NCI-H1436 (cell line): Measurements from ENCODE around the gene CACNA2D3.
"Not testable (repeated sequence)": the region's sequence is repeated elsewhere in the genome, so short reads cannot be mapped to it uniquely, and the experiment has no call there.

ENCODE experiments used
- DNase-seq: peaks from one replicate; lab custom pipeline; 2025; lab: John Stamatoyannopoulos, UW

The CACNA2D3 gene

DNA sequence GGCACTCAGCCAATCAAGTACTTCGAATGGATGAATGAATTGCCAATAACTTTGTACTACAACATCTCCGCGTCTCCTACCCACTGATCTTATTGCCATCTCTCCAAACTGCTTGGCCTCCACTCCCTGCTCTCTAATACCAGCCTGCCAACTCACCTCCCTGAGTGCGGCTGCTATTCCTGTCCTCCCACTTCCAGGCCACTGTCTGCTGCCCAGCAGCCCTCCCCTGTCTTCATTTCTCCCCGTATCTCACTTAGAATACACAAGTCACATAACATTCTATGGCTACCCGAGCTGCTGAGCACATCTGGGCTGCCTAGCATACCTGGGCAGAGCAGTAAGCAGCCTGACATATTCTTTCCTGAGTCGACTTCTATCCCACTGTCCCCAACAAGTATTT lies 955.4 kb downstream of the CACNA2D3 start:
- no peak for DNase-seq

DNA sequence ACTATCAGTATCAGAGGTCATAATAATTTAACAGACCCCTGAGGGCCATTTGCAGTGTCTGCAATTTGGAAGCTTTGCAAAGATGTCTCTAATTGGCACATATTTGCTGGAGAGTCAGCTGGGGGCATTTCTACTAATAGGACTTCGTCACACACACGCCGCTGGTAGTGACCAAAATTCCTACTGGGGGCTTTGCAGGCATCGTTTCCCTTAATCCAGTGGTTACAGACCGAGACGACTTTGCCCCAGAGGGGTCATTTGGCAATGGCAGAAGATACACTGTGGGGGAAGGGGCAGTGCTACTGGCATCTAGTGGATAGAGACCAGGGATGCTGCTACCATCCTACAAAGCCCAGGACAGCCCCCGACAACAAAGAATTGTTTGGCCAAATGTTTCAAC lies 956.5 kb downstream of the CACNA2D3 start:
- no peak for DNase-seq

DNA sequence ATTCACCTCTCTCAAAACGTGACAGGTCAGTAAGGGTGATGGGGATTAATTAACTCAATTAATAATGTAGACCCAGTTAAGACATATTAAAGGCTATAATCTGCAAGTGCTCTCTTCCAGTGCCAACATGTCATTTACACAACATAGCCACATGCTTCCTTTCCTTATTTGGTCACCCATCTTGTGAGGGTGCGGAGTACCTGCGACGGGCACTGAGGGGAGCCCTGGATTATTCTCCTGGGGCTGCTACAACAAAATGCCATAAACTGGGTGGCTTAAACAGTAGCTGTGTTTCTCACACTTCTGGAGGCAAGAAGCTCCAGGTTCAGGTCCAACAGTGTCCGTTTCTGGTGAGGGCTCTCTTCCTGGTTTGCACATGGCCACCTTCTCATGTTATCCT lies 962.9 kb downstream of the CACNA2D3 start:
- no peak for DNase-seq

DNA sequence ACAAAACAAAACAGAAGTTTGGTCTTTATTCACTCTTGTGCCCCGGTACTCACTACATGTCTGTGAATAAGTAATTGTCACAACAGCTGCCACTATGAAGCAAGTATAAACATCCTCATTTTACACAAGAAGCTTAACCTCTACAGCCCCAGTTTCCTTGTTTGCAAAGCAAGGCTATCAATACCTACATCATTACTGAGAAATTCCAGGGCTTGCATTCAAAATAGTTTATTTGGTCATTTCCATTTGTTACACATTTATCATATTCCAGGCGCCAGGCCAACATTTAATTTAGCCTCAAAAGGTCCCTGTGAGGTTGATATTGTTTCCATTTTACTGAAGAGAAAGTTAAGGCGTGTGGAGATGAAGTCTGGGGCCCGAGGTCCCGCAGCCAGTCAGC lies 966.9 kb downstream of the CACNA2D3 start:
- no peak for DNase-seq

DNA sequence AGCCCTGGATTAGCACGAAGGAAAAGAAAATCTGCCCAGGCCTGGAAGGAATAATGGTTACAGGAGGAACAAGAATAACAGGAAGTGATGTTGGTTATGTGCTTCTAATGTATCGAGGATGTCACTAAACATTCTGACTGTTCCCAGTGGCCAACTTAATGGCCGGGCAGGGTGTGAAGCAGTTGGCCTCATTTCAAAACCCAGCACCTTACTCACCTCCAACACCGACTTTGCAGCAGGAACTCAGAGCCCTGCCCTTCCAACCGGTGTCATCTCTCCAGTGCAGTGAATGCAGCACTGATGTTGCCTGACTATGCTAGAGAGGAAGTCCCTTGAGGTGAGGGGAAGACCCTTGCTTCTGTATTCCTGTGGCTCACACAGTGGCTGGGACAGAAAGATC lies 967.9 kb downstream of the CACNA2D3 start:
- no peak for DNase-seq

DNA sequence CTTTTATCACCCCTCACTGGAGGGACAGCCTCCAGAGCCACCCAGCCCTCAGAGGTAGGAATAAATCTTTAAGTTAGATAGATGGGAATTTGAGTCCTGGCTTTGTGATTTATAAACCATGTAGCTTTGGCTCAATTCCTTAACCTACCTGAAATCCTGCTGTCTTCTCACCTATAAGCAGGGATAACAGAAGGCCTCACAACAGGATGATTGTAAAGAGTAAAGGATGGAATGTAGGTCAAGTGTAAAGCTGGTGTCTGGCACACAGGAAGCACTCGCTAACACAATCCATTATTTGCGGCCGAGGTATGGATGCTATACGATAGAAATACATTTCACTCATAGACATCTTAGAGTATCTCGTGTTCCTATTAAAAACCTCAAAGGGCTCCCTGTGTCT lies 968.4 kb downstream of the CACNA2D3 start:
- DNase-seq, result no peak

DNA sequence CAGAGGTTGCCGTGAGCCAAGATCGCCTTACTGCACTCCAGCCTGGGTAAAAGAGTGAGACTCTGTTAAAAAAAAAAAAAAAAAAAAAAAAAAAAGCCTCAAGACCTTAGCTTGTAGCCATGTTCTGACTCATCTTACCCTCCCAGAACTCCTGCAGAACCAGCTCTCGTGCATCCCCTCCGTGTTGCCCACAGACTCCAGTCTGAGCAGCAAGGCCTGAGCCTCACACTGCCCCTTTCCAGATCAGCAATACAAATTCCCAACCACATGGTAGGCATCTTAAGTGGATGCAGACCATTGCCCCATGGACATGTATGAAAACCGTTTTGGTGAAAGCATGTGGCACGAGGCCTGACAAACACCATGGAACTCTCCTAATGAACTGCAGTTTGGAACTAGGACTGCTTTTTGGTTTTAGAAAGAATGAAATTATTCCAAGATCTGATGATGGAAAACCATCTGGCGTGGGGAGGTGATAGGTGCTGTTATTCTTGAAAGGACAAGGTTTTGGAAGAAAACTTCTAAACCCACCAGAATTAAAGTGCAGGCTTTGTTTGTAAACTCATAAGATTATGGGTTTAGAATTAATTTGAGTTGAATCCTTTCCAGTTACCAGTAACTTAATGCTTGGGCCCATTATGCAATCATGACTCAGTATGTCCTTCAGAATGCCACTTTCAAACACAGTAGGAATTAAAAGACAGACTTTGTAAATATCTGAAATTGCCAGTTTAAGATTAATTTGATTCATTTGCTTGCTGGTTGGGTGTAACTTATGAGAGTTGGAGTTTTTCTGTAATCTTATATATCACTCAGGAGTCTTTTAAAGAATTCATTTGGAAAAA lies 969.3 kb downstream of the CACNA2D3 start:
- no peak for DNase-seq

DNA sequence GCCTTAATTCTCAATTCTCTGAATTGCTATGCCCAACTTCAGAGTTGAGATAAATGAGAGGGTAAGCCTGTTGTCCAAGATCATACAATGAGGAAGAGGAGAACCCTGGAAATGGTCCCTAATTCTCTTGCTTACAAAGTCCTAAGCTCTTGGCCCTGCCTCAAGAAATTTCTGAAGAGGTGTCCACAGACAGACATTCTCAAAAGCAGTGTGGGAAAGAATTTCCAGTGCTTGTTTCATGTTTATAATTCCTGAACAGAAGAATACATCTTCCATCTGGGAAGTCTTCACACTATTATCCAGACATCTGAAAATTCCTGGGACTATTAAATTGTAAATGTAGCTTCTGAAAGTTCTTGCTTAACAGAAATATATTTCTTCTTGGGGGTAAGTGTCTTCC lies 972.3 kb downstream of the CACNA2D3 start:
- no peak for DNase-seq

DNA sequence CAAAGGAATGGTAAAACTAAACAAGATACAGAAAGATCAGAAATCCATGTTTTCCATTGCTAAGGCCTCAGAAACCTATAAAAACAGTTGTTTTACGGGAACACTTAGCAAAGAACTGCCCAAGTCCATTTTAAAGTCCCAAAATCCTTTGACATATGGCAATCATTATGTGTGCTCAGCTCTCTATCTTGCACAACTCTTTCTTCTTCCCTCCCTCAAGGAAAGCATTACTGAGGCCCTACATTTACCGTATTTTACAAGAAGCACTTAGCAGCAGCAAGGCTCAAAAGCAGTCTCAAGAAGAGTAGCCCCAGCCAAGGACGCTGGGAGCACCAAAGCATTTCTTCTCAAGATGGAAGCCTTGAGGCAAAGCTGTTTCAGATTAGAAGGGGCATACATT lies 975.1 kb downstream of the CACNA2D3 start:
- DNase-seq, result no peak

DNA sequence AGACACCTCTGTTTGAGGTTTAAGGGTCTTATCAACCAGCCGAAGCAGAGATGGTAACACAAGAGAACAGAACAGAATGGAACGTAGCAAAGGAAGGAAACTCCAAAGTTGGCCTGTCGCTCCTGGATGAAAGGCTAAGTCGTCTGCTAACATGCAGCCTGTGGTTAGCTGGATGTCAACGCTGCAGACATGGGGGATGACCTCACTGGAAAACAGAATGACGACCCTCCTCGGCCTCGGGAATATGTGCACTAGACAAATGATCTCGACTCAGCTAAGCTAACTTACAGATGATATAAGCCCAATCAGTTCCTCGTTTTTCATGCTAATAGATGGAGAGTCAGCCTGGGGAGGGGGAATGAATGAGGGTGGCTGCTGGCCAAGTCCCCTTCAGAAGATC lies 983.3 kb downstream of the CACNA2D3 start:
- DNase-seq, result no peak

DNA sequence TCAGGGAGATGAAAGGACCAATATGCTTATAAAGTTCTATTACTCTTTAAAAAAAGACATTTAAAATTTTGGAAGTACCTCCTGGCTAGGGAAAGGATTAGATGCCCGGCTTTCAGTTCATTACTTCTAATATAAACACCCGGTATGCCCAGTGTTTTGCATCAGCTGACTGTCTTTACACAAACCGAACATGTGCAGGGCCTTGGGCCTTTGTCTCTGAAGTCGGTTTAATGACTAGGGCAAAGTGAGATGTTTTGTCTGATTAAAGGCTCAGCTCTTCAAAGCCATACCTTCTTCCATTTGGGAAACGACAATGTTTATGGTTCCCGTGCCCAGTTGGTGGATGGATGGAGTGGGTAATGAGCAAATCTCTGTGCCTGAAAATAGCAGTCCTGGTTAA lies 984.8 kb downstream of the CACNA2D3 start:
- DNase-seq, result no peak

DNA sequence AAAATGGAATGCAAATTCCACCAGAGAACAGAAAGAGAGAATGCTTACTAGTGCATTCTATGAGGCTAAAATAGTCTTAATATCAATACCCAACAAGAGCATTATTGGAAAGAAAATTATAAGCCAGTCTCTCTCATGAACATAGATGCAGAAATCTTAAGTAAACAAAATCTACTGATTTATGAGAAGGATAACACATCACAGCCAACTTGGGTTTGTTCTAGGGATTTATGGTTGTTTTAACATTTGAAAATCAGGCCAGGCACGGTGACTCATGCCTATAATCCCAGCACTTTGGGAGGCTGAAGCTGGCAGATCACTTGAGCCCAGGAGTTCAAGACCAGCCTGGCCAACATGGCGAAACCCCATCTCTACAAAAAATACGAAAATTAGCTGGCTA lies 989.6 kb downstream of the CACNA2D3 start:
- DNase-seq, result not testable (repeated sequence)

DNA sequence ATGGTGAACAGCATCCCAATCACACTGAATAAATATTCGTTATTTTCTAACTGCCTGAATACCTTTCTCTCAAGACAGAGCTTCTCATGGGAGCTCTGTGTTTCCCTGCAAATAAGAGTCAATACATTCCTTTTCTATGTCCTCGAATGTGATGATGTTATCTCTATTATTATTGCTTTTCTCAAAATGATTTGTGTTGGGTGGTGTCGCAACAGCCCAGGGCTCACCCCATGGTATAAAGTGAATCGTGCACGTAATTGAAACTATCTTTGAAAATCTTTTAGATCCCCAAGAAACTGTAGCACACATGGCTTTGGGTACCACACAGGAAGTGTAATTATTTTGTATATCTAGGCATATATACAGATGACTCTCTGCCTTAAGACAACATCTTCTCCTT lies 996.1 kb downstream of the CACNA2D3 start:
- no peak for DNase-seq

DNA sequence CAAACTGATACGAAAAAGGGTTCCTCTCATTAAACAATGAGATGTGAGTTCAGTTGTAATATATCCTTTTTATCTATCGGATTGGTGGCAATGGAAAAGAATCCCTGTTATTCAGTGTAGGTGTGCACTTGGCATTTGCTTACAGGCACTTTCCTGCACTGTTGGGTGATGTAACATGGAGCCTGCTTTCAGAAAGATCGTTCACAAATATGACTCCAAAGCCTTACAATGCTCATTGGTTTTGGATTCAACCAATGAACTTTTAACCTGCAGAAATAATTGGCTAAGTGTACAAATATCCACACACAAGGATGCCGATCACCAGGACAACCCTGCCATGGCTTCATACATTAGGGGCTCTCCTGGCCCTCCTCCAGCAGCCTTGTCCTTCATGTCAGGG lies 996.9 kb downstream of the CACNA2D3 start:
- DNase-seq, result no peak

DNA sequence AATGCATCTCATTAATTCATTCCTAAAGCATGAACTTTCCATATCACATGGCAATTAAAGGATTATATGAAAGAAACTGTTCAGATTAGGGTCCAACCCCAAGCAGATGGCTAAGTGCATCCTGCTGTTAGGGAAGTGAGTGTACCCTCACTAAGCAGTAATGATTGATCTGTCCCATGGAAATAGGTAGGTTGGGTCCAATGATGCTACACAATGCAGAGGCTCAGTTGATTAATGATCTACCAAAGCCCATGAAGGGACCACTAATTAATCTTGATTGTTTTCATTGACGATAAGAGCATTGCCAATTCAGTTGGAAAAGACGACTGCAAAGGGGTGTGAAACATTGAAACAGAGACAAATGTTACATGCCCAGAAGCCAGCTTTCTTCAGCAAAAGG lies 1000.0 kb downstream of the CACNA2D3 start:
- DNase-seq, result no peak
